HL-60 (cell line): Measurements from ENCODE around the gene MCM5.

Source experiments
- DNase-seq, 2 experiments: peaks; one replicate each; pipeline ENCODE4 v3.0.0-alpha.2; 2010 to 2020; ENCODE audit warnings: low read depth in 1 of 2, low spot score in 1 of 2
- H3K27ac ChIP-seq: fragments of 250-450 bp; sonication (Bioruptor Pico); replicated peaks from 2 replicates; pipeline ENCODE4 v1.5.1; 2020; ENCODE audit warnings: mild to moderate bottlenecking, moderate library complexity
- H3K27me3 ChIP-seq: fragments of 250-450 bp; sonication (Bioruptor Pico); 2 replicates; pipeline ENCODE4 v1.5.1; 2021; ENCODE audit warnings: mild to moderate bottlenecking, moderate library complexity; ENCODE audit not compliant: insufficient read depth, poor library complexity, severe bottlenecking
- H3K4me3 ChIP-seq: replicated peaks from 2 replicates; pipeline ENCODE4 v1.5.1; 2011; ENCODE audit warnings: mild to moderate bottlenecking, control low read depth, low read length; ENCODE audit not compliant: insufficient read depth
- GABPA ChIP-seq: IDR thresholded peaks from 2 replicates; pipeline ENCODE4 v1.6.1; 2012; ENCODE audit warnings: low read depth
- POLR2AphosphoS5 ChIP-seq: IDR thresholded peaks from 2 replicates; pipeline ENCODE4 v1.6.1; 2012; ENCODE audit warnings: low read depth
- SPI1 ChIP-seq: IDR thresholded peaks from 2 replicates; pipeline ENCODE4 v1.6.1; 2012; ENCODE audit warnings: low read depth, mild to moderate bottlenecking, borderline replicate concordance
- TF ChIP-seq, protein P1 (sequence below): IDR thresholded peaks from one replicate; pipeline ENCODE4 v1.5.1; 2011; ENCODE audit warnings: low read length, control low read depth, inconsistent platforms; ENCODE audit not compliant: insufficient read depth
- TF ChIP-seq, protein P2 (sequence below): IDR thresholded peaks from 2 replicates; pipeline ENCODE4 v1.6.1; 2012; ENCODE audit warnings: low read depth; ENCODE audit not compliant: insufficient replicate concordance

The MCM5 gene

DNA sequence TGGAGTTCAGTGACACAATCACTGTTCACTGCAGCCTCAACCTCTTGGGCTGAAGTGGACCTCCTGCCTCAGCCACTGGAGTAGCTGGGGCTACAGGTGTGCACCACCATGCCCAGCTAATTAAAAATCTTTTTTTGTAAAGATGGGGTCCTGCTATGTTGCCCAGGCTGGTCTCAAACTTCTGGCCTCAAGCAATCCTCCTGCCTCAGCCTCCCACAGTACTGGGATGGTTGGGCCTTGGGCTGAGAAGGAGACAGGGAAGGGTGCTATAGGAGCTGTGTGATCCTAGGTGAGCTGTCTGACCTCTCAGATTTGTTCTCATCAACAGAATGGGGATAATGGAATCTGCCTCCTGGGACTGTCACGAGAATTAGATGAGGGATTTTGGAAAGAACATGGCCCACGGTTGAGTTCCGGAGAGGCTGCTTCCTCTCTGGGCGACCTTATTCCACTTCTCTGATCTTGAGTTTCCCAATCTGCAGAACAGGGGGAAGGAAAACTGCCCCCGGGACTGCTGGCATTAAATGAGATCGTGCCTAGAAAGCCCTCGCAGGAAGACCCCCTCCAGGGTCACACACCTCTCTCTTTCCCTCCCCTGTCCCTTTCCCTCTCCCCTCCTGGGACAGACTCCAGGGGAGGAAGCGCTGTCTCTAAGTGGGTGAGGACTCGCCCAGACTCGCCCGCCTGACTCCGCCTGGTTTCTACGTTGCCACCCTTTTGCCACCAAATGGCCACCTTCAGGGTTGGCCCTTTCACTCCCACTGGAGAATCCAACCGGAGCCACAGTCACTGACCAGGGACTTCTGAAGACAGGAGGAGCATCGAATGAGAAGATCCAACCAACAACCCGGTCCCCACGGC lies 50.1 kb downstream of the MCM5 start:
- no peak overlapping the region for H3K4me3 ChIP-seq
- no peak for DNase-seq
- TF ChIP-seq GABPA (no peak), POLR2AphosphoS5 (no peak), SPI1 (no peak)
- TF ChIP-seq, protein P1, sequence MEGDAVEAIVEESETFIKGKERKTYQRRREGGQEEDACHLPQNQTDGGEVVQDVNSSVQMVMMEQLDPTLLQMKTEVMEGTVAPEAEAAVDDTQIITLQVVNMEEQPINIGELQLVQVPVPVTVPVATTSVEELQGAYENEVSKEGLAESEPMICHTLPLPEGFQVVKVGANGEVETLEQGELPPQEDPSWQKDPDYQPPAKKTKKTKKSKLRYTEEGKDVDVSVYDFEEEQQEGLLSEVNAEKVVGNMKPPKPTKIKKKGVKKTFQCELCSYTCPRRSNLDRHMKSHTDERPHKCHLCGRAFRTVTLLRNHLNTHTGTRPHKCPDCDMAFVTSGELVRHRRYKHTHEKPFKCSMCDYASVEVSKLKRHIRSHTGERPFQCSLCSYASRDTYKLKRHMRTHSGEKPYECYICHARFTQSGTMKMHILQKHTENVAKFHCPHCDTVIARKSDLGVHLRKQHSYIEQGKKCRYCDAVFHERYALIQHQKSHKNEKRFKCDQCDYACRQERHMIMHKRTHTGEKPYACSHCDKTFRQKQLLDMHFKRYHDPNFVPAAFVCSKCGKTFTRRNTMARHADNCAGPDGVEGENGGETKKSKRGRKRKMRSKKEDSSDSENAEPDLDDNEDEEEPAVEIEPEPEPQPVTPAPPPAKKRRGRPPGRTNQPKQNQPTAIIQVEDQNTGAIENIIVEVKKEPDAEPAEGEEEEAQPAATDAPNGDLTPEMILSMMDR, result no peak
- TF ChIP-seq, protein P2, sequence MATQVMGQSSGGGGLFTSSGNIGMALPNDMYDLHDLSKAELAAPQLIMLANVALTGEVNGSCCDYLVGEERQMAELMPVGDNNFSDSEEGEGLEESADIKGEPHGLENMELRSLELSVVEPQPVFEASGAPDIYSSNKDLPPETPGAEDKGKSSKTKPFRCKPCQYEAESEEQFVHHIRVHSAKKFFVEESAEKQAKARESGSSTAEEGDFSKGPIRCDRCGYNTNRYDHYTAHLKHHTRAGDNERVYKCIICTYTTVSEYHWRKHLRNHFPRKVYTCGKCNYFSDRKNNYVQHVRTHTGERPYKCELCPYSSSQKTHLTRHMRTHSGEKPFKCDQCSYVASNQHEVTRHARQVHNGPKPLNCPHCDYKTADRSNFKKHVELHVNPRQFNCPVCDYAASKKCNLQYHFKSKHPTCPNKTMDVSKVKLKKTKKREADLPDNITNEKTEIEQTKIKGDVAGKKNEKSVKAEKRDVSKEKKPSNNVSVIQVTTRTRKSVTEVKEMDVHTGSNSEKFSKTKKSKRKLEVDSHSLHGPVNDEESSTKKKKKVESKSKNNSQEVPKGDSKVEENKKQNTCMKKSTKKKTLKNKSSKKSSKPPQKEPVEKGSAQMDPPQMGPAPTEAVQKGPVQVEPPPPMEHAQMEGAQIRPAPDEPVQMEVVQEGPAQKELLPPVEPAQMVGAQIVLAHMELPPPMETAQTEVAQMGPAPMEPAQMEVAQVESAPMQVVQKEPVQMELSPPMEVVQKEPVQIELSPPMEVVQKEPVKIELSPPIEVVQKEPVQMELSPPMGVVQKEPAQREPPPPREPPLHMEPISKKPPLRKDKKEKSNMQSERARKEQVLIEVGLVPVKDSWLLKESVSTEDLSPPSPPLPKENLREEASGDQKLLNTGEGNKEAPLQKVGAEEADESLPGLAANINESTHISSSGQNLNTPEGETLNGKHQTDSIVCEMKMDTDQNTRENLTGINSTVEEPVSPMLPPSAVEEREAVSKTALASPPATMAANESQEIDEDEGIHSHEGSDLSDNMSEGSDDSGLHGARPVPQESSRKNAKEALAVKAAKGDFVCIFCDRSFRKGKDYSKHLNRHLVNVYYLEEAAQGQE, result no peak
- H3K27ac ChIP-seq, result no peak overlapping the region
- no peaks in the 10 kb centered on the region for H3K27me3 ChIP-seq

GRCh38 chr22:35450824-35451569 lies 51.1 kb downstream of the MCM5 start:
- no peak overlapping the region for H3K27ac ChIP-seq
- no peaks in the 10 kb centered on the region for H3K27me3 ChIP-seq
- TF ChIP-seq, protein P2, result no peak
- TF ChIP-seq, protein P1, result no peak
- TF ChIP-seq GABPA (no peak), SPI1 (no peak), POLR2AphosphoS5 (no peak)
- no peak overlapping the region for H3K4me3 ChIP-seq
- DNase-seq, result no peak

DNA sequence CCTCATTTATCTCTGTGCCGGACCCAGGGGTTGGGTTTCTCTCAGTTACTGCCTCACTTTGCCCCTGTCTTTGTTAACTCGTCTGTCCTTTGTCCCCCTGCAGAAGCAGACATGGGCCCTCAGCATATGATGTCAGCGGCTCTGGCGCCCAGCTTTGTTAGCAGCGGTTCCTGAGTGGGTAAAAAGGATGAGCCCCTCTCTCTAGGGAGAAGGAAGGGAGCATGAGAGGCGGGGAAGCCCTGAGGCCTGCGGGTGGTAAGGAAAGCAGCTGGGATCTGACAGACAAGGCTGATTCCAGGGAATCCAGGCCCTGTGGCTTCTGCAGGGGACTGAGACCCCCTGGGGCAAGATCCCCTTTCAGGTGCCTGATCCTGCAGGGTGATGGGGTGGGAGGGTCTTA lies 51.7 kb downstream of the MCM5 start:
- Histone ChIP-seq H3K27ac (no peak overlapping the region), H3K4me3 (no peak overlapping the region), H3K27me3 (no peaks in the 10 kb centered on the region)
- no peak for DNase-seq
- TF ChIP-seq, protein P2, result no peak
- TF ChIP-seq GABPA, result no peak
- TF ChIP-seq, protein P1, result no peak
- TF ChIP-seq POLR2AphosphoS5, result no peak
- no peak for TF ChIP-seq SPI1
